Fibroblast of skin of scalp (primary cell): ENCODE measurements around the gene RND3.

Experiments used
- DNase-seq: peaks from one replicate; pipeline ENCODE4 v3.0.0-alpha.2; 2013

Gene RND3

DNA sequence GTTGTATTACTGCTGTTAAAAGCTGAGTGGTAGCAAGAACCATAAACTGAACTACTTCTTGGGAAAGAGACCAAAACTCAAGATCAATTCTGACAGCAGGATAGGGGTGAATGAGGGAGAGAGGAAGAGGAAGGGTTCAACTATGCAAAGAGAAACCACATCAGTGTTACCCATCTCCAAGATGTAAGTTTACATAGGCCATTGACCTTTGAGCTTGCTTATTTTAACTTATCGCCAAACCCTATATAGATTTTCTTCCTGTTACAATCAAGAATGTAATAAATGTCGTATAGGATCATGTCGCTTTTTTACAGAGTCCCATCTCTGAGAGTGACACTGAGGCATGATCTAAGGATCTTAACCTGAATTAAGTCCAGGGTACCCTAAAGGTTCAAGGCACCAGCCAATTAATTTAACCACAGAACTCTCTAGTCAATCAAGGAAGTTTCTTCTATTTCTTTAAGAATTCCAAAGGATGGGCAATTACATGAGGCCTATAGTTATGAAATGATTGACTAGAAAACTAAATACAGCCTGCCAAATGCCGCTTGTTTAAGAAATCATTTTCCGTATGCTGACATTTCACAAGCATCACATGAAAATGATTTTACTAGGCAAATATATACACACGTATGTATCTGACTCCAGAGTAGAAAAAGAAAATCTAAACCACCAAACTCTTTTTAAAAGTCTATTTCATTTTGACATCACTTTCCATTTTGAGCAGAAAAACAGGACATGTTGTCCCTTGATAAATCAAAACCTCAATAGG is 11.8 kb downstream of the RND3 start:
- DNase-seq = no peak

DNA sequence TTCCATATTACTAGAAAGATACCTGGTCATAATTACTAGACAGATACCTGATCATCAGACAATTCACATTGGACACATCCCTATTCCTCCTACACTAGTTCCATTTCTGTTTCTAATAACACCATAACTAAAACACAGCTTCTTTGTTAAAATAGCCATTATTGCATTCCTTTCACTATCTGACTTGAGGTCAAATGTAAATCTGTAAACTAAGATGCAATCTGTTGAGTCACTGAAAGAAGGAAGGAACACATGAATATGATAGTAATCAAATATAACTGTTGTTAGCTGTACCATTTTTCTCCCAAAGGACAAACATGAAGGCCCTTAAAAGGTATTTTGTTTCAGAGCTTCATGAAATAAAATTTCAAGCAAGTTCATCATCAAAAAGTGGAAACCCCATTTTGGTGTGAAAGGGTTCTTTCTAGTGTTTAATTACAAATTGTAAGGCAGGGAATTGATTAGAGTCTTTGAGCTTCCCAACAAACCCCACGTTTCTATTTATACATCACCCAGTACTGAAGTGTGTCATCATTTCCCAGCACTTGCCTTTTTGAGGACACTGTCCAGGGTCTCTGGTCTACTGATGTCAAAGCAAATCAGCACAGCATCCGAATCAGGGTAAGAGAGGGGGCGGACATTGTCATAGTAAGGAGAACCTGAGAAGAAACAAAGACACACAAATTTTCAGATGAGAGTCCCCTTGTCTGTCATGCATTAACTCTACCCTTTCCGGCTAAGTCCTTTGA is 13.0 kb downstream of the RND3 start:
- DNase-seq = no peak

DNA sequence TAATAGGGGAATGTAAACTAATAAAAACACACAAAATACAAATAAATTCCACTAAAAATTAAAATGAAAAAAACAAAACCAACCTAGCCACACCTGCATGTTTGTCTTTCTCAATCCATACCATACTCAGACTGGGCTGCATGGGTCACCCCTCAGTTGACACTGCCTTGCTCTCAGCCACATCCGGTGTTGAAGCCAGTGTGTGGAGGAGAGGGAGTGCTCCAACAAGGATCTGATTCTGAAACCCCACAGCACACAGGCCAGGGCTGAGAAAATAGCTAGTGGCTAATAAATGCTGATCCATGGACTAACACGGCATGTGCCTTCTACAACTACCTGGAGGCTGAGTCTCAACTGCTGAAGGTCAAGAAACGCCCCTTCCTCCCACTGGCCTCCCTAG is 13.7 kb downstream of the RND3 start:
- no peak for DNase-seq

DNA sequence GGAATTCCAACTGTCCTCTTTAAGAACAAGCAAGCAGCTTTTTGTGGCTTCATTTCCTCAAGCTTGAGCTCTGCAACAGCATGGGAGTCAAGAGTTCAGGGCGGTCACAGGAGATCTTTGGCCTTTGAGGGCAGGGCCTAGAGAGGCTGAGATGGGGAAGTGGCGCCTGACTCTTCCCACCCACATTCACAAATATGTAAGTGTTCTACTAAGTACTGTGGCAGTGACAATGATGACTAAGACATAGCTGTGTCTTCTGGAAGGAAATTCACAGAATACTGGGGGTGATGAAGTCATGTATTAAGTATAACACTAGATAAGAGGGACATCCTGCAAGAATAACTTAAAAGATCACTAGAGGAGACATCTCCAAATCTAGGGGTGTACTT is 15.0 kb downstream of the RND3 start:
- peak; percentile 92 for DNase-seq

DNA sequence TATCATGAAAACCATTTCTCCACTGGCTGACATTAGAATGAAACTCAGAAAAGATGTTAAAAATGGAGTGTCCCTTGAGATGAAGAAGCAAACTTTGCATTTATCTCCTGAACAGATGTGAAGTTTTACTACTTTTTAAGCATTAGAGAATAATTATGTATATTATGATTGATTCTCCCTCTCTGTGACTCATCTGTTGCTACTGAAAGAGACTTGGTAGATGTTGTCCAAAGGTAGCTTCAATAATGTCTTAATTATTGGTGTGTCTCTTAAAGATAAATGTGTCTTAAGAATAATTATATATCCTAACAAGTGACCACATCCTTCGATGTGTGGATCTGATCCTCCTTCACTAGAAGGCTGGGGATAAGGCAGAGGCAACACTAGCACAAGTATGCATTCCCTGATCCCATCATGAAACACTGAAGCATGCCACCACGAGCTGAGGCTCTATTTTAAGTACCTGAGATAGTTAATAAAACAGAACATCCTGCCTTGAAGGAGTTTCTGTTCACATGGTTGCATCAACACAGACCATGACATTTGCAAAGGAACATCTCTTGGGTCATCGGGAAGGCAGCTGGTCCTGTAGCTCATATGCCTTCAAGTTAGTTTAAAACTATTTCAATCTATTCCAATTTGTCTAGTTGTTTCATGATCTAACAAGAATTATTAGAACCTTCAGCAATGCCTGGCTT is 15.5 kb downstream of the RND3 start:
- DNase-seq = no peak

DNA sequence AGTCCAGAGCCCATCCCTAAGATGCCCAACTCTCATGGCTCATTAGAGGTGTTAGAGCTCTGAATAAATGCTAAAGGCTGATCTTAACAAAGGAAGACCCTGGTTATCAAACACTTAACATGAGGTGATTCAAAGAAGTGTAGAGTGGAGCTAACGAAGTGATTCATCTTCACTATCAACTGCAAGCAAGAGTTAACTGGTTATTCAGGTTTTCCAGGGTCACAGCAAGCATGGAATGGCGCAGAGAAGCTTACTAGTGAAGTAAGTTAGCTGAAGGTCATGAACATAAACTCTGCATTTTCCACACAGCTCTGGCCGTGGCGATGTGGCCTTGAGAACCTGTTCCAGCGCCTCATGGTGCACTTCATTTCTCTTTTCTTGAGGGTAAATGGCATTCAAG is 17.0 kb downstream of the RND3 start:
- no peak for DNase-seq

DNA sequence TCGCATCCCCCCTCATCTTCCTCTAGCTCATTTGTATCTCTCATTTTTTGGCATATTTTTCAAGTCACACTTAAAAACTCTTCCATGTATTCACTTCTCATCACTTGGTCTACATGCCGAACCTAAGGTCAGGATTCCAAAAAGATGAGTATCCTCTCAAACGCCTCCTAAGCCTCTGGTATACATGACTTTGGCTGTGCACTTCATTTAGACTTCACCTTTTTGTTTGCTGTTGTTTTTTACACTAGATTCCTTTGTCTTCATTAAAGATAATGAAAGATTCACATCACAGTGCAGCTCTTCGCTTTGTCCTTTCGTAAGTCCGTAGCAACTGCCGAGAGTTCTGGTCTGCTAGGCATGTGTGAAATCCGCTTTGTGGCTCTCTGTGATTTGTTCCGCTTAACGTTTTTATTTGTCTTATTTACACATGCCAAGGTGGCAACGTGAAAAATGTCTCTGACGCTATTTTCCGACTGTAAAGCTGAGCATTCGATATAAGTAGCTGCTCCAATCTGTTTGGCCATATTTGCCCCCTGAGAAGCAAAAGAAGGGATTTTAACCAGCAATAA is 17.7 kb downstream of the RND3 start:
- DNase-seq = no peak

DNA sequence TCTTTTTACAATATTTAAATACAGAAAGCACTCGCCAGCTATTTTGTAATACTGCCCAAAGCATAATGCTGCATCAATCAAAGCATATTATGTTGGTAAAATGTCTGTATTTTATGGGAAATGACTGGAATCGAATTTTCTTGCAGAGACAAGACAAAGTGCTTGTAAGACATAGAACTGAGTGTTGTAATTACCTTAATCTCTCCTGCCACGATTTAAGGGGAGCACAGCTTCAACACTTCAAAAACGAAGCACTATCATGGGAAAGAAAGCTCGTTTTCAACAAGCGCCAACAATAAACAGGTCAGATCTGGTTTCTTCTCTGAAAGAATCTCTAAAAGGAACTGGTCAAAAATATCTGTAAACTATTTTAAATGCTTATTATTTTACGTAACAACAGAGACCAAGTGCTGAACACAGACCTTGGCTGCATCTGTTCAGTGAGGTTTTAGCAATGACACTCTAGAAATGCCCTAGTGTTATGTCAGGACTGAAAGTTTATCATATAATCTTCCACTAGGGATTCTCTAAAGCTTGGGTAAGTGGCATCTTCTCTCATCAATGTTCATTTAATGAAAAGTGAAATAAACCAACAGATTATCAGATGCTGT is 19.0 kb downstream of the RND3 start:
- DNase-seq = no peak

DNA sequence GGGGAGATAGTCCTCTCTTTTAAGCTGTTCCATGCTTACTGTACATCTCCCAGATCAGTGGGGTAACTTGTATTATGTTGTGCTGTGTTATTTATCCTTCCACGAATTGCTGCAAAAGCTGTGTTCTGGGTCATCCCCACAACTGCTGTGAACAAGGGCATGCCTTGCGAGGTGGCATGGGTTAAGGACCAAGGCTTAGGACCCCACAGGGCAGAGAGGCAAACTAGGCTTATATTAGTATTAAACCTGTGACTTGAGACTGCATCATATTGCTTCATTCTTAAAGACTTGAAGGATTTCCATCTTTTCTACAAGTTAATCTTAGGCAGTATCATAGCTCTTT is 19.9 kb downstream of the RND3 start:
- DNase-seq = no peak

DNA sequence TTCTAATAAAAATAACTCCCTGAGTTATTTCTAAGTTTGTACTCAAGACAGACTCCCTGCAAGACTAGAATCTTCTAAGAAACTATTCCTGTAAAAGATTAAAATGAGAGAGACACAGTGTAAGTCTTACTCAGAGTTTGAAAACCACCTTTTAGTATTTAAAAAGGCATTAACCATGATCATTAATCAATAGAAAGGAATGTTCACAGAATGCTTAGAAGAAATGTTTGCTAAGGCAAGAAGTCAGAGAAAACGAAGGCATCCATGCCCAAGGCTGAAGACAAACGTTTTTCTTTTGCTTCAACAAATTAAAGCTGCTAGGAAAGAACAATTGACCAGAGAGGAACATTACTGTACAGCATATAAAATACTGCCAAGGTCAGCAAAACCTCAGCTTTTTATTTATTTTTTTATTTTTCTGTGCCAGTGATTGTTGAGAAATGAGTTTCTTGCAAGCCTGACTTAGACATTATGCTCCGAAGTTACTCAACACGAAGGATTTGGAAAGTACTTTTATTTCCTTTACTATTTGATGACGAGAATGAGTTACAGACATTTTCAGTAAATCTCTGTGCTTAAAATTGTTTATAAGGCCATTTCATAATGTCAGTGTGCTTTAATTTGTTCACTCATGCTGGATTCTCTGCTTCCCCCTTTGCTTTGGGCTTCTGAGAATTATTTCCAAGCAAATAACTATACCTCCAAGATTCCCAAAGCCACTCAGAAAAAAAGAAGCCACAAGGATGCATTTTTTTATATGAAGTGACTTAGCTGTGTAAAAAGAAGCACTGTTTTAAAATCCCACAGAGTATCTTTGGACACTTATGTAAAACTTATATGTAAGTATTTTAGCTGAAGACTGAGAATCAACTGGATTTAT is 20.5 kb downstream of the RND3 start:
- peak; percentile 84 for DNase-seq

DNA sequence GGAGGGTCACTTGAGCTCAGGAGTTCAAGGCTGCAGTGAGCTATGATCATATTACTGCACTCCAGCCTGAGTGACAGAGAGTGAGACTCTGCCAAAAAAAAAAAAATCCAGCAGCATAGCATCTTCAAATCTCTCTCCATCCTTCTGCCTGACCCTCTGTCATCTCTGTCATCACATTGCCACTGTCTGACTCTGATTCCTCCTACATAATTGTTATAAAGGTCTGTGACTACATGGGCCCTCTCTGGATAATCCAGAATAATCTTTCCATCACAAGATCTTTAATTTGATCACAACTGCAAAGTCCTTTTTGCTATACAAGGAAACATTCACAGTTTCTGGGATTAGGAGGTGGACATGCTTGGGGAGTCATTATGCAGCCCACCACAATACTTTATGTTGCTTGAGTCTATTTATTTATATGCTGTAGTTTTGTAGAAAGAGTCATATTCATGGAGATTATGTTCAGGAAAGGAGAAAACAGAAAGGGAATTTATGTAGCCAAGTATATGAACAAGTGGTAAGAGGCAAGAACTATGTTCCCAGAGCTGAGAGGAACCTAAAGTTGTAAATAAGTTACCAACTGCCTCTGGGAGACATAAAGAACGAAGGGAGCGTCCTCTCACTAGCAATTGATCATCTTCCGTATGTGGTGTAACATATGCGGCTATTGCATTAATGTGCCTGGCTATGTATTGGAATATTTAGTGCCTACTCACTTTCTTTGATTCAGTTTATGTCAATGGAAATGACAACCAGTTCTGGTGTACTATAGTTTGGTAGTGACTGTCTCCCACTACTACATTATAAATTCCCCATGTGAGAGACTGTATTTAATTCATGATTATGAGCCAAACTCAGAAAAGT is 21.5 kb downstream of the RND3 start:
- DNase-seq = no peak

DNA sequence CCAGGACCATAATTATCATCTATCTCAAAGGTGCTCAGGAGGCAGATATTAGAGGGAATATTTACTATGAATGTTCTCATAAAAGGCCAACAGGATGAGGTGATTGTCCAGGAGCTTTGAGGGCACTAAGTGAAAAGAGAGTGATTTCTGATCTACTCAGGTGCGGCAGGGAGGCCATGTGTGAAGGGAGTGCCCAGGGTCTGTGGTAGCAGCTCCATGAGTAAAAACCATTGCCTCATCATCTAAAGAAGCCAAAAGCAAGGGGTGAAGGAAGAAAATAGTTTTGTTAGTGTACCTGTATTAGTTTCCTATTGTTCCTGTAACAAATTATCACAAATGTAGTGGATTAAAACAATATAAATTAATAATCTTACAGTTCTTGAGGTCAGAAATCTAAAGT is 22.5 kb downstream of the RND3 start:
- no peak for DNase-seq

DNA sequence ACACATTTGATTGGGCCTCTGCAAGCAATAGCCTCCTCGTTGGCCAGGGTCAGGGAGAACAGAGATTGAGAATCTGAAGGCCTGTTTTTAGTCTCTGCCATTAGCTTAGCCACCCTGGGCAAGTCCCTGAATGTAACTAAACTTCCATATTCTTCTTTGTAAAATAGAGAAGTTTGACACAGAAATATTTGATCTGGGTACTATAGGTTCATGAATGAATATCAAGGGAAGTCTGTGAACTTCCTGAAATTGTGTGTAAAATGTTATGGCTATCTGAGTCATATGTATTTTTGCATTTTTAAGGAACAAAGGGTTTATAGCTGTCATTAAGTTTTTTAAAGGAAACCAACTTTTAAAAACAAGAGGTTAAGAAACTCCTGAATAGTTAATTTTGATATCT is 23.2 kb downstream of the RND3 start:
- no peak for DNase-seq

DNA sequence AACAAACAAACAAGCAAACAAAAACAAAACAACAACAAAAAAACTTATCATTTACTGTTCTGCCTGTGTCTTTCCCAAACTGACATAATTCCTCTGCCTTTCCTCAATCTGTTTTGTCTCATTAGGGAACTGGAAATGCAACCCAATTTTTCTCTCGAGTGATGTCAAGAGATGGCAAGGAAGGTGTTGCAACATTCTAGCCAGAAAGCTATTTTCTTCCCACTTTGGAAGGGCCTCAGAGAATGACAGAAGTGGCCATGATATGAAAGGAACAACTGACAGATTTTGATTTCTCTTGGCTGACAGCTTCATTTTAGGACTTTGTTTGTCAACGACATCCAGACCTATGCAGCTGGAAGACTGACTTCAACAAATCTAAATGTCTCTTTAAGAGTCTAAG is 24.7 kb downstream of the RND3 start:
- DNase-seq = no peak

DNA sequence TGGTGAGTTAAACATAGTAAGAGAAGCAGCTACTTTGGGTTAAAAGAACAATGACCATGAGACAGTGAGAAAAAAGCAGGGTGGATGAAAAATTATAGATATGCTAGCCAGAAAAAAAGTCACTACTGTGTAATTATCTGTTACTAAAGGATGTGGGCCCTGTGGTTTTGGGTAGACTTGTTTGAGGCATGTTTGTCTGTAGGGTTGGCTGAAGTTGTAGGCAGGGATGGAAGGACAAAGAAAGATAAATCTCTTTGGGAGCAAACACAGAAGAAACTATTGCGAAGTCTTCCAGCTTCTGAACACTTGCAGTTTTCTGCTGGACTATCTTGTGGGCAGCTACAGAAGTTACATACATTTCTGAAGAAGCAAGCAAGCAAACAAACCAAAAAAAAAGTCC is 28.2 kb downstream of the RND3 start:
- DNase-seq = no peak

DNA sequence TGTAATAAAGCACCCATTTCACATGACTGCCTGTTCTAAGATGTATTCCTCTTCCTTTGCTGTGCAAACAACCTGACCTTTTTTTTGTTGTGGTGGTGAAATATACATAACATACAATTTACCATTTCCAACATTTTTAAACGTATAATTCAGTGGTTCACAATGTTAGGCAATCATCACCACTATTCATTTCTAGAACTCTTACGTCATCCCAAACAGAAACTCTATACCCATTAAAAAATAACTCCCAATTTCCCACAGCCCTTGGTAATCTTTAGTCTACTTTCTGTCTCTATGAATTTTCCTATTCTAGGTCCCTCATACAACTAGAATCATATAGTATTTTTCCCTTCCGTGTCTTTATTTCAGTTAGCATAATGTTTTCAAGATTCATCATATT is 36.7 kb downstream of the RND3 start:
- DNase-seq = no peak

DNA sequence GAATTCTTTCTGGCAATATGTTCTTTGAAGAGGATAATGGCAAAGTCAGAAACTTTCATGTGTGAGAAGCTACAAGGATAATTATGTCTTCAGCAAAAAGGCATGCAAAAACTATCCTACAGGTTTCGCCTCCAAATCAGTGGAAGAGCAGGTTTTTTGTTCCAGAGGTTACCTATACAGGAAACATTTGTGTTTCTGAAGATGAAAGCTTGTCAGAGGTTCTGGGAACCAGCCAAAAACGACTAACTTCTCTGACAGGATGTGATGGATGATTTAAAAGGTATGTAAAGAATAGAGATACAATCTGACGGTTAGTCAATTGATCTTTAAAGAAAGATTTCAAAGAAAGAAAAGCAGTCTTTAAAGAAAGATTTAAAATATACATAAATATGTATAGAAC is 37.6 kb downstream of the RND3 start:
- DNase-seq = no peak

DNA sequence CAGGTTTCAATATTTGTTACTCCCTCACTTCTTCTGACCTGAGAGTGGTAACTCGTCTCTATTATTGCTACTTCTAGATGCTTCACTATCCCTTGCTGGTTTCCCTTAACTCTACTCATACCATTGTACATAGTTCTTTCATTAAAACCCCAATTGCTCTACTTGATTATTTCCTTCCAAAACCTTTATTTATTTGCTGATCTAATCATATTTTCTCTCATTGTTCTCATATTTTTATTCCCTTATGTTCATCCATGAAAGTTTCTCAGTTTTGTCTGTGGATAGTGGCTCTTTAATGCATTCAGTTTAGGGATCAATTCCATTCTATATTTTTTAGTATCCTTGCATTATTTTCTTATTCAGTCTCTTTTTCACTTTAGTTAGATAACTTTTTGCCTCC is 42.1 kb downstream of the RND3 start:
- no peak for DNase-seq

DNA sequence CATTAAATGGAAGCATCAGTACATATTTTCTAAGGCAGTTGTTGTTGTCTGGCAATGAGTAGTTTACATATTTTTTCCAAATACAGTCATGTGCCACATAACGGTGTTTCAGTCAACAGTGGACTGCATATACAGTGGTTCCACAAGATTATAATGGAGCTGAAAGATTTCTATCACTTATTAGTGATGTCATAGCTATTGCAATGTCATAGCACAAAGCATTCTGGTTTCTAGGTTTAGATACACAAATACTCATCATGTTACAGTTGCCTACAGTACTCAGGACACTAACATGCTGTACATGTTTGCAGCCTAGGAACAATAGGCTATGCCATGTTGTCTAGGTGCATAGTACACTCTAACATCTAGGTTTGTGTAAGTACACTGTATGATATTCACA is 45.0 kb downstream of the RND3 start:
- DNase-seq = no peak

DNA sequence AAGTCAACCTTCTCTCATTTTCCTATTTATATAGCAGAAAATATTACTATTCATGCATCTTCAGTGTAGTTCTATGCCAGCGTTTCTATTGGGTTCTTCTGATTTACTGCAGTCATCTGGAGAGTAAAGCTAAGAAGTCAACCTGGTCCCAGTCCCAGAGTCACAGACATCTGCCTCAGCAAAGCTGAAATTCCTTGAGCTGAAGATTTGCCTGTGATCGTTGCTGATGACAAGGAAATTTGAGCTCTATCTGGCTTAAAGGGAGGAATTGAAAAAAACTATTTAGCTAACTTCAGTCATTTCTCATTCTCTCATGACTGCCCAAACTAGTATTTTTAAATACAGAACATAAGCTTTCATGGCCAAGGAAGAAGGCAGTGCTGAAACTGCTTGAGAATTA is 45.7 kb downstream of the RND3 start:
- no peak for DNase-seq

DNA sequence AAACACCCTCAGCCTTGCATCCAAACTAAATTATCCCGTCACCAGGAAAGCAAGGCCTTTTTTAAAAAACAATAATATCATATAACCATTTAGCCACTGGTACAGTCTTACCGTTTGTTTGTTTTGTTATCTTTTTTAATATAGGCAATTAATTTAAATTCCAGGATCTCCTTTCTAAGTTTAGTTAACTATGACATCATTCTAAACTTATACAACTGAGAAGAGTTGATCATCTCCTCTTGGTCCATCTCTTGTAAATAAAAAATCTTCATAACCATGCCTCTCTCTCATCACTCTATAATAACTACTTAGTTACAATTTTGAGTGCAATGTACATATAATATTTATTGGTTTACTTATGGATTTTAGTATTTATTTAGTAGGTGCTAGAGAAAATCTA is 46.2 kb downstream of the RND3 start:
- no peak for DNase-seq
